Measurements from ENCODE around the gene FOXC2. TPM values are rescaled to one million over a fixed set of nuclear protein-coding genes. Genes with fewer than 3 reads are reported as not detected.

The FOXC2 gene
- 1.5 TPM for total RNA-seq
- long read RNA-seq, transcript FOXC2-201 (1 exons, 2,478 nt), result major isoform, 5 of 6 reads
- long read RNA-seq, partial matches to known transcripts, result 0 of 6 reads
- long read RNA-seq, other reads (novel, unspliced or antisense), result 0 of 6 reads

DNA sequence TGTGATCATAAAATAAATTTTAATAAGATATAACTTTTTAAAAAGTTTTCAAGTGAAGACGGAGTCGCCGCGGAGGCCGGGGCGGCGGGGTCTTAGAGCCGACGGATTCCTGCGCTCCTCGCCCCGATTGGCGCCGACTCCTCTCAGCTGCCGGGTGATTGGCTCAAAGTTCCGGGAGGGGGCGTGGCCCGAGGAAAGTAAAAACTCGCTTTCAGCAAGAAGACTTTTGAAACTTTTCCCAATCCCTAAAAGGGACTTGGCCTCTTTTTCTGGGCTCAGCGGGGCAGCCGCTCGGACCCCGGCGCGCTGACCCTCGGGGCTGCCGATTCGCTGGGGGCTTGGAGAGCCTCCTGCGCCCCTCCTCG lies at the start of gene FOXC2:
Gene FOXC2, plus strand, starts transcription at position 229 of the 365 bp plus-strand sequence. CDS start 507 bp downstream, outside the sequence.
- Histone ChIP-seq H3K36me3 (no peaks in the 10 kb centered on the region), H3K4me1 (peaks cover 22% of the 10 kb centered on the region), H3K9me3 (replicated peaks) (no peaks in the 10 kb centered on the region), H3K4me3 (peak within 1 kb of the TSS; percentile 69), H3K27me3 (ENCODE audit: low read depth) (peaks cover 98% of the 10 kb centered on the region), H3K27ac (replicated peaks) (peak within 1 kb of the TSS; percentile 86)
- intact Hi-C loops (cut with micrococcal nuclease), result no loop called here
- DNase-seq, result peak; percentile 92
- TF ChIP-seq, protein P1, sequence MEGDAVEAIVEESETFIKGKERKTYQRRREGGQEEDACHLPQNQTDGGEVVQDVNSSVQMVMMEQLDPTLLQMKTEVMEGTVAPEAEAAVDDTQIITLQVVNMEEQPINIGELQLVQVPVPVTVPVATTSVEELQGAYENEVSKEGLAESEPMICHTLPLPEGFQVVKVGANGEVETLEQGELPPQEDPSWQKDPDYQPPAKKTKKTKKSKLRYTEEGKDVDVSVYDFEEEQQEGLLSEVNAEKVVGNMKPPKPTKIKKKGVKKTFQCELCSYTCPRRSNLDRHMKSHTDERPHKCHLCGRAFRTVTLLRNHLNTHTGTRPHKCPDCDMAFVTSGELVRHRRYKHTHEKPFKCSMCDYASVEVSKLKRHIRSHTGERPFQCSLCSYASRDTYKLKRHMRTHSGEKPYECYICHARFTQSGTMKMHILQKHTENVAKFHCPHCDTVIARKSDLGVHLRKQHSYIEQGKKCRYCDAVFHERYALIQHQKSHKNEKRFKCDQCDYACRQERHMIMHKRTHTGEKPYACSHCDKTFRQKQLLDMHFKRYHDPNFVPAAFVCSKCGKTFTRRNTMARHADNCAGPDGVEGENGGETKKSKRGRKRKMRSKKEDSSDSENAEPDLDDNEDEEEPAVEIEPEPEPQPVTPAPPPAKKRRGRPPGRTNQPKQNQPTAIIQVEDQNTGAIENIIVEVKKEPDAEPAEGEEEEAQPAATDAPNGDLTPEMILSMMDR (IDR thresholded peaks at IDR 0.05; ENCODE audit: borderline replicate concordance), result no peak

DNA sequence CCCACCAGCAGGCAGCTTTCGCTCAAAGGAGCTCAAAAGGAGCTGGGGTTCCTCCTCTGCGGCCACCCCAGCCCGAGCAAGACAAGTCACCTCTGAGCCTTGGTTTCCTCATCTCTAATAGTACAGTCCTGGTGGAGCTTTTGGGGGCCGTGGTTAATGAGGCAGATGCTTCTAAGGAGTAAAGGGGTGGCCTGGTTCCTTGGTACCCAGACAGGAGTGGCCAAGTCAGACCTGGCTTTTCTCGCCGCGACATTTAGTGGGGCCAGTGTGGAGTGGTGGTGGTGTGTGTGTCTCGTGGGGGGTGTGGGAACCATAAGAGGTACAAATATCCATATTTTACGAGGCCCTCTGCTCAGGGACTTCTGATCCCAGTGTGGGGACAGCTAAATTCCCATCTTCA lies 49.6 kb upstream of the FOXC2 start:
- TF ChIP-seq, protein P1 (IDR thresholded peaks at IDR 0.05; ENCODE audit: borderline replicate concordance), result no peak

DNA sequence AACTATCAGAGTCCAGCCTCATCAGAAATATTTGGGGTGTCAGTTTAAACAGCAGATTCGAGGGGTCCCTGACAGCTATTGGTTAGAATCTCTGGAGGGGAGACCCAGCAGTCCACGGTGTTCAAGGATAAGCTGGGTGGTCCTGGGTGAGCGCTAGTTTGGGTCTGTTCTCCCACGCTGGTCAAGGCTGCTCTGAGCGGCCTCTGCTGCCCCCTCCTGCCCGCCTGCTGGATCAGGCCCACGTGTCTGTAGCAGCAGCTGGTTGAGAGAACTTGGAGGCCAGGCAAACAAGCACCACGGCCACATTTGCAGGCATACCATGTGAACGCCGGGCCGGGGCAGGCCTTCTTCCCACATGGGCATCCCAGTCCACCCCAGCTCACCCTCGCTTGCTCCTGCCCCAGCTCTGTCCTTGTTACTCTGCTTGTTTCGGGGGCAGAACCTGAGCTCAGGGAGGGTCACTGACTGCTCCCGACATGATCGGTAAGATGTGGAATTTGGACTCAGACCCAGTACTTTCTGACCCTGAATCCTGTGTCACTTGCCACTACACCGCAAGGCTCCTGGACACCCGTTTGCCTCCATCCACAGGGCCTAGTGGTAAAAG lies 48.9 kb upstream of the FOXC2 start:
- H3K4me1 ChIP-seq, result peaks cover 23% of the 10 kb centered on the region

More for the DNA sequence above, 49.6 kb upstream of the FOXC2 start:
- peaks cover 23% of the 10 kb centered on the region for H3K4me1 ChIP-seq
- no peaks in the 10 kb centered on the region for H3K9me3 ChIP-seq (replicated peaks)
- intact Hi-C loops (cut with micrococcal nuclease), result loop anchor here (5.0 to 10.0 kb wide), 2 partner anchors 172 to 445 kb away; no protein-coding TSS in a partner anchor
- no peak overlapping the region for H3K4me3 ChIP-seq
- H3K27ac ChIP-seq (replicated peaks), result no peak overlapping the region
- no peaks in the 10 kb centered on the region for H3K36me3 ChIP-seq
- no peak for DNase-seq
- H3K27me3 ChIP-seq (ENCODE audit: low read depth), result peaks cover 100% of the 10 kb centered on the region

DNA sequence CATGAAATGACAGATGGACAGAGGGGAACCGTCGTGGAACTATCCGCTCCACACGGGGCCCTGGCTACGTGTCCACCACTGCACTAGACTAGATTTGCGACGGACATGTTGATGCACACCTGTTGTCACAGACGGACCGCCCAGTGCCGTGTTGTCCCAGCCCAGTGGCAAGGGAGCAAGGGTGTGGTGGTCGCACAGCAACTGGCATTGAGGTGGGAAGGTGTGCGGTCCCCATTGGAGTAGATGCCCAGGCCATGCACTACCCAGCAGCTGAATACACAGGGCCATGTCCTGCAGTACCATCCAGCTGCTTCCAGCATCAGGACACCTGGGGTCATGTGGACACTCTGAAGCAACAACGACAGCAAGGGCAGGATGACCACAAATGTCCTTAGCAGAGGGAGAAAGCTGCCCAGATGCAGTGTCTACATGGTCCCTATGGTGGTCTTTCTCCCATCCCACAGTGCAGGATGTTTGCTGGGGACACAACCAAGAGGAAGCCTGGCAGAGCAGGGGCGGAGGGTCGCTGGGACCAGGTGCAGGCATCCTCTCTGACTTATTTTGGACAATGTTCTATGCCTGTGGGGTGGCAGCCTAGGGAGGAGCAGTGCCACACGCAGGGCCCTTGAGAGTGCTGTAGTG lies 47.5 kb upstream of the FOXC2 start:
- no peaks in the 10 kb centered on the region for H3K36me3 ChIP-seq
- DNase-seq, result no peak
- peaks cover 100% of the 10 kb centered on the region for H3K27me3 ChIP-seq (ENCODE audit: low read depth)
- no peaks in the 10 kb centered on the region for H3K9me3 ChIP-seq (replicated peaks)
- no peak overlapping the region for H3K27ac ChIP-seq (replicated peaks)
- H3K4me3 ChIP-seq, result no peak overlapping the region
- TF ChIP-seq, protein P1 (IDR thresholded peaks at IDR 0.05; ENCODE audit: borderline replicate concordance), result no peak
- intact Hi-C loops (cut with micrococcal nuclease), result loop anchor here (5.0 to 10.0 kb wide), 2 partner anchors 174 to 447 kb away; no protein-coding TSS in a partner anchor
- peaks cover 23% of the 10 kb centered on the region for H3K4me1 ChIP-seq

More for the DNA sequence above, 48.9 kb upstream of the FOXC2 start:
- H3K27ac ChIP-seq (replicated peaks), result no peak overlapping the region
- no peaks in the 10 kb centered on the region for H3K36me3 ChIP-seq
- peak; percentile 51 for DNase-seq
- TF ChIP-seq, protein P1 (IDR thresholded peaks at IDR 0.05; ENCODE audit: borderline replicate concordance), result peak; percentile 82
- H3K4me3 ChIP-seq, result no peak overlapping the region
- peaks cover 100% of the 10 kb centered on the region for H3K27me3 ChIP-seq (ENCODE audit: low read depth)
- no peaks in the 10 kb centered on the region for H3K9me3 ChIP-seq (replicated peaks)
- intact Hi-C loops (cut with micrococcal nuclease), result loop anchor here (5.0 to 10.0 kb wide), 2 partner anchors 173 to 445 kb away; no protein-coding TSS in a partner anchor

DNA sequence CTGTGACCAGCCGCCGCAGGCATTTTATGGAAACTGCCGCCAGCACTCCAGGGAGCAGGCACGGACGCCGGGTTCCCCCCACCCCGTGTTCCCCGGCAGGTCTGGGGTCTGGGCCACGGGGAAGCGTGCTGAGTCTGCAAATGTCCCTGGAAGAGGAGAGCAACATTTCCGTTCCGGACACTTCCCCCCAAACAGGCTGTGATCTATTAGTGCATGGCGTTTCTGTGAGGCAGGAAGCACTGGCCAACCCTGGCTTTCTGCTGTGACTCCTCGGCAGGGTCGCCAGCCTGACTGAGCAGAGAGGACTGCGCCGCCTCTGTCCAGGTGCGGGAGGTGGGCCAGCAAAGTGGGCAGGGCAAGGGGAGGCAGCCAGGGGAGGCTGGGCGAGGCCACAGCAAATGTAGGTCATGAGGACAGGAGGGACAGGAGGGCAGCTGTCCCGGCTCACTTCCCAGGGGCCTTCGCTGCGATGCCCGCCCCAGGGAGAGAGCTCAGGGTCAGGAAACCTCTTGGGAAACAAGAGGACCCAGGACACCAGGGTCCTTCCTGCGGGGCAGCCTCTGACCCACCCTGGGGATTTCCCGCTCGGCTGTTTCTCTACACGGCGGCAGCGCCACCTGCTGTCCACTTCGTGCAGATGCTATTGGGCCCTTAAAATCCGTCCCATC lies 46.8 kb upstream of the FOXC2 start:
- Histone ChIP-seq H3K9me3 (replicated peaks) (no peaks in the 10 kb centered on the region), H3K4me1 (peaks cover 23% of the 10 kb centered on the region), H3K36me3 (no peaks in the 10 kb centered on the region), H3K27me3 (ENCODE audit: low read depth) (peaks cover 100% of the 10 kb centered on the region), H3K27ac (replicated peaks) (no peak overlapping the region), H3K4me3 (no peak overlapping the region)
- intact Hi-C loops (cut with micrococcal nuclease), result loop anchor here (5.0 to 10.0 kb wide), 2 partner anchors 175 to 447 kb away; no protein-coding TSS in a partner anchor
- TF ChIP-seq, protein P1 (IDR thresholded peaks at IDR 0.05; ENCODE audit: borderline replicate concordance), result peak; percentile 95
- peak; percentile 51 for DNase-seq
